ENCODE measurements around the gene HOXA4.

Gene HOXA4

GRCh38 chr7:27106901-27107240, 23.7 kb downstream of the HOXA4 start:
- in situ Hi-C loops (cut with MboI; ENCODE audit: low sequenced_read_pairs), result no loop called here

GRCh38 chr7:27106181-27106900, 24.2 kb downstream of the HOXA4 start:
- in situ Hi-C loops (cut with MboI; ENCODE audit: low sequenced_read_pairs), result no loop called here

GRCh38 chr7:27105301-27106031, 25.1 kb downstream of the HOXA4 start:
- in situ Hi-C loops (cut with MboI; ENCODE audit: low sequenced_read_pairs), result no loop called here

GRCh38 chr7:27104341-27105058, 26.1 kb downstream of the HOXA4 start:
- in situ Hi-C loops (cut with MboI; ENCODE audit: low sequenced_read_pairs), result no loop called here

- in situ Hi-C loops (cut with MboI; ENCODE audit: low sequenced_read_pairs), result no loop called here
Measured at GRCh38 chr7:27103489-27104226, 26.9 kb downstream of the HOXA4 start.

GRCh38 chr7:27102581-27103442, 27.7 kb downstream of the HOXA4 start, which contains the start of gene HOXA2:
Gene HOXA2 (minus strand): TSS chr7:27102683. CDS start chr7:27102500, 183 bp downstream.
- in situ Hi-C loops (cut with MboI; ENCODE audit: low sequenced_read_pairs), result no loop called here

- in situ Hi-C loops (cut with MboI; ENCODE audit: low sequenced_read_pairs), result no loop called here
Measured at GRCh38 chr7:27101957-27102580, 28.5 kb downstream of the HOXA4 start.

- in situ Hi-C loops (cut with MboI; ENCODE audit: low sequenced_read_pairs), result no loop called here
Measured at GRCh38 chr7:27101171-27101956, 29.2 kb downstream of the HOXA4 start.

GRCh38 chr7:27100694-27101170, 29.8 kb downstream of the HOXA4 start:
- in situ Hi-C loops (cut with MboI; ENCODE audit: low sequenced_read_pairs), result no loop called here

GRCh38 chr7:27099453-27100370, 30.8 kb downstream of the HOXA4 start:
- in situ Hi-C loops (cut with MboI; ENCODE audit: low sequenced_read_pairs), result no loop called here

- in situ Hi-C loops (cut with MboI; ENCODE audit: low sequenced_read_pairs), result no loop called here
Measured at GRCh38 chr7:27098578-27099451, 31.7 kb downstream of the HOXA4 start.

- in situ Hi-C loops (cut with MboI; ENCODE audit: low sequenced_read_pairs), result no loop called here
Measured at GRCh38 chr7:27097686-27098577, 32.6 kb downstream of the HOXA4 start.

GRCh38 chr7:27096768-27097514, 33.6 kb downstream of the HOXA4 start:
- in situ Hi-C loops (cut with MboI; ENCODE audit: low sequenced_read_pairs), result no loop called here

- in situ Hi-C loops (cut with MboI; ENCODE audit: low sequenced_read_pairs), result no loop called here
Measured at GRCh38 chr7:27095897-27096767, 34.4 kb downstream of the HOXA4 start, which contains the start of gene HOXA1. Gene HOXA1 (minus strand): TSS chr7:27096000. CDS start chr7:27095912, 88 bp downstream.

Data from hTERT RPE-1 (cell line).